Measurements from ENCODE around the gene NRIP3.

NRIP3 gene

DNA sequence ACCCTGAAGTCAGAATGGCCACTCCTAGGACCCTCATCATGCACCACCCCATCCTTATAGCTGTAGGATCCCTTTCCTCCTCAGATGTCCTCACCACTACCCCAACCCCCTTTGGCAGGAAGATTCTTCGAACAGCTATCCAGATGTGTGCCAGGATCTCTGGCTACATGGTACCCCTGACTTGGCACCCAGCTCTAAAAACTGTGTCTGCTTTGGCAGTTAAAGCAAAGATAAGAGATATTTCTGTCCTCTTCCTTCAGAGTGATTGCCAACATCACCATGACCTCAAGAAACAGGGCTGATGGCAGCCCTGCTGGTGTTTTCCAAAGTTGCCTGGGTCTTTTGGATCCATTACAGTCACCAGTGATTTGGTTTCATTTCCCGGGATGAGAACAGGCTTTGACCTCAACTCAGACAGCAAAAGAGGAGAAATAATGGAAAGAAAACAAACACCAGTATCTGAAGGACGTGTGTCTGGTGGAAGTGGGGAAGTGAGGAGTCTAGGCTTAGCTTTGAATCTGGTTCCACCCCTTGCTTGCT is 4.3 kb upstream of the NRIP3 start:
- DNase-seq (ENCODE audit: low read depth), result no peak
- TF ChIP-seq CTCF (conservative IDR thresholded peaks at IDR 0.05; ENCODE audit: low read depth, low read length), result no peak
- H3K4me3 ChIP-seq (ENCODE audit: low read length), result no peak overlapping the region

DNA sequence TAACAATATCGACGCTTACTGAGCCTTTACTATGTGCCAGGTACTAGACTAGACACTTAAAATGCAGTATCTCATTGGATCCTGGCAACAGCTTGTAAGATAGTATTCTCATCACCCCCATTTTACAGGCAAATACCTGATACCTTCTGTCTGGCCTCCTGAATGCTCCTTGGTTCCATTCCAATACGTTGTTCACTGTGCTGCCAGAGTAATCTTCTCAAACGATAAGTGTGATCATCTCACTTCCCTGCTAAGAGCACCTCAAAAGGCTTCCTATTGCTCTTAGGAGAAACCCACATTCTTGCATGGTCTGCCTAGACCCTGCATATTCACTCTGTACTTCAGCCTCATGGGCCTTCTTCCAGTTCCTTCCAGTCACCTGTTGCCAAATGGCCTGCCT is 1.3 kb upstream of the NRIP3 start:
- no peak for DNase-seq (ENCODE audit: low read depth)
- H3K4me3 ChIP-seq (ENCODE audit: low read length), result no peak overlapping the region
- no peak for TF ChIP-seq CTCF (conservative IDR thresholded peaks at IDR 0.05; ENCODE audit: low read depth, low read length)

GRCh38 chr11:9004183-9004926 is 554 bp upstream of the NRIP3 start:
- peak overlapping the region; percentile 29 for H3K4me3 ChIP-seq (ENCODE audit: low read length)
- no peak for DNase-seq (ENCODE audit: low read depth)

DNA sequence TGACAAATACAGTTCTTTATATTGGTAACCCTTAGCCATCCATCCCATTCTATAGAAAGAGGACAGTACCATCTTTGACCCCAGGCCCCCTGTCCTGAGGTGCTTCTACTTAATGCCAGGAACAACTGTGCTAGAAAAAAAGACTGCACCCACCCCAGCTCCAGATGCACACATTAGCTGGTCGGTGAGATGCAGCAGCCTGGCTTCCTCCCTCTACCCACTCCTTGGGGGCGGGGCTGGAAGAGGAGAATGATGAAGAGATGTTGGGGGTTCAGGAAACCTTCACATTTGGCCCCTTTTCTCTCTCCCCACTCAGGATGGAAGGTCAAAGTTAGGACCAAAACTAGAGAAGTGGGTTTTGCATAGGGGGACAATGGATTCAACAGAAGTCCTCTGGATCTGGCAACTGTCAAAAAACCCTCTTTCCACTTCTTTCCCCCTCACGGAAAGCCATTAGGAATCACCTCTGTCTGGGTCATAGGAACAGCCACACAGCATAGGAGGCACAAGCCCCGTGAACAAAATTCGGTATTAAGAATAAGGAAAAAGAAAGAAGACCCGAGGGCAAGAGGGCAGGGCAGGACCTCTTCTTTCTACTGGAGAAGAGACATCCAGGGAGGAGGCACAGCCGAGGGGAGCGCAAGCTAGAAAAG is 755 bp downstream of the NRIP3 start:
- no peak for TF ChIP-seq CTCF (conservative IDR thresholded peaks at IDR 0.05; ENCODE audit: low read depth, low read length)
- peak overlapping the region; percentile 41 for H3K4me3 ChIP-seq (ENCODE audit: low read length)
- no peak for DNase-seq (ENCODE audit: low read depth)

More at GRCh38 chr11:9004183-9004926, 554 bp upstream of the NRIP3 start:
- no peak for TF ChIP-seq CTCF (conservative IDR thresholded peaks at IDR 0.05; ENCODE audit: low read depth, low read length)

- DNase-seq (ENCODE audit: low read depth), result peak; percentile 25
- no peak for TF ChIP-seq CTCF (conservative IDR thresholded peaks at IDR 0.05; ENCODE audit: low read depth, low read length)
- H3K4me3 ChIP-seq (ENCODE audit: low read length), result no peak overlapping the region
These were observed 2.1 kb downstream of the NRIP3 start for GRCh38 chr11:9001736-9002135.

GRCh38 chr11:8998017-8998416 is 5.8 kb downstream of the NRIP3 start:
- H3K4me3 ChIP-seq (ENCODE audit: low read length), result no peak overlapping the region
- no peak for DNase-seq (ENCODE audit: low read depth)
- TF ChIP-seq CTCF (conservative IDR thresholded peaks at IDR 0.05; ENCODE audit: low read depth, low read length), result no peak
